GM12891 (cell line): ENCODE measurements around the gene SYNE1.

ENCODE experiments used
- PAX5 ChIP-seq: IDR thresholded peaks from 2 replicates; pipeline ENCODE4 v1.6.1; 2011; ENCODE audit warnings: low read length, moderate library complexity, mild to moderate bottlenecking; ENCODE audit not compliant: insufficient read depth, severe bottlenecking
- POLR2A ChIP-seq: IDR thresholded peaks from 2 replicates; pipeline ENCODE4 v1.6.1; 2011; ENCODE audit warnings: low read depth, low read length, control low read depth
- POLR2AphosphoS5 ChIP-seq: IDR thresholded peaks from 2 replicates; pipeline ENCODE4 v1.6.1; 2011; ENCODE audit warnings: low read depth, low read length, control low read depth
- SPI1 ChIP-seq: IDR thresholded peaks from 2 replicates; pipeline ENCODE4 v1.6.1; 2011; ENCODE audit warnings: low read depth, low read length, control low read depth
- TAF1 ChIP-seq: IDR thresholded peaks from 2 replicates; pipeline ENCODE4 v1.6.1; 2011; ENCODE audit warnings: low read depth, low read length, control low read depth

DNA sequence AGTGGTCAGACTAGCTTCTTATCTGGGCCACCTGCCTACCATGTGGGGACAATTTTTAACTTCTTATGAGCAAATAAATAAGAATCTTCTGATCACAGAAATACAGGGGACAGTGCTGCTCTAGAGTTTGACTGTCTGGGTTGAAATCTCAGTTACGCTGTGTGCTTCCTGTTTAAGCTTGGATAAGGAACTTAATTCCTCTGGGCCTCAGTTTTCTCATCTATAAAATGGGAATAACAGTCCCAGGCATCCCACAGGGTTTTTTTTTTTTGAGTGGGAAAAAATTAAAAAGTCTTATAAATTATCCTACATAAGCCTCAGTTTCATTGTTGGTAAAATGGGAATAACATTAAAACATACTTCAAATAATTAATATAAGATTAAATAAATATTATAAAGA lies 488.8 kb downstream of the SYNE1 start:
- no peak for TF ChIP-seq POLR2A
- TF ChIP-seq TAF1: no peak
- TF ChIP-seq POLR2AphosphoS5: no peak
- TF ChIP-seq PAX5: no peak
- TF ChIP-seq SPI1: no peak
